HL-60 (cell line): ENCODE data around the gene ID4.
"Not testable (repeated sequence)": the region's sequence is repeated elsewhere in the genome, so short reads cannot be mapped to it uniquely, and the experiment has no call there.

Experiments
- CTCF ChIP-seq: IDR thresholded peaks from one replicate; pipeline ENCODE4 v1.5.1; 2011; ENCODE audit warnings: low read length, control low read depth, inconsistent platforms; ENCODE audit not compliant: insufficient read depth
- GABPA ChIP-seq: IDR thresholded peaks from 2 replicates; pipeline ENCODE4 v1.6.1; 2012; ENCODE audit warnings: low read depth
- REST ChIP-seq: IDR thresholded peaks from 2 replicates; pipeline ENCODE4 v1.6.1; 2012; ENCODE audit warnings: low read depth; ENCODE audit not compliant: insufficient replicate concordance

GRCh38 chr6:19854421-19855015 lies 17.3 kb downstream of the ID4 start:
- not testable (repeated sequence) for TF ChIP-seq CTCF, REST, GABPA
